ENCODE data around the gene STXBP6. TPM values are rescaled to one million over a fixed set of nuclear protein-coding genes. Genes with fewer than 3 reads are reported as not detected.

Gene STXBP6
- total and polyA plus RNA-seq, 9 donors: 1.0 to 9.3 (median 5.5) TPM

DNA sequence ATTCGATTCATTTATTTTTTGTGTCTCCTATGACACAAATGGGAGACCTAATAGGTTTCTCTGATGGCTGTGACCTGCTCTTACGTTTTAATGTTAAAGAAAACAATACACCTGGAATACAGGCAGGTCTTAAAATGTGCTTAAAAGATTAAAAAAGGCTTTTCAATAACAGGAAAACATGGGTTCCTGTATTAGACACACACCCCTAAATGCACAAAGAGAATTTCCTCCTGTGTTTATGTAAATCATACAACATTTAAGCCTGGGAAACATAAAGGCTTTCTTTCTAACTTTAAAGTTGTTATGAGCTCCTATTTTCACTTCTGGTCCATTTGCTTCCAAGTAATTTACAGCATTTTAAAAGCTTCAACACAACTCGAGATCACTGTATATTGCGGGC is 191.3 kb downstream of the STXBP6 start:
- 71 to 83% (median 79%) methylated on average over 4 of the region's 4 CpGs for WGBS, 3 donors

GRCh38 chr14:24858052-24858451 is 191.9 kb downstream of the STXBP6 start:
- no peak overlapping the region for H3K4me3 ChIP-seq

More for the DNA sequence above, 191.3 kb downstream of the STXBP6 start:
- no peak overlapping the region for H3K4me3 ChIP-seq
- H3K27me3 ChIP-seq: no peaks in the 10 kb centered on the region
- H3K27ac ChIP-seq: no peak overlapping the region
- H3K4me1 ChIP-seq (ENCODE audit: insufficient read depth): no peaks in the 10 kb centered on the region
- no peak for TF ChIP-seq POLR2A (IDR thresholded peaks at IDR 0.05)
- no peak for TF ChIP-seq CTCF (IDR thresholded peaks at IDR 0.05)
- no peak for TF ChIP-seq EP300 (IDR thresholded peaks at IDR 0.05)
- no peaks in the 10 kb centered on the region for H3K9me3 ChIP-seq
- intact Hi-C loops (cut with DNase I): no loop called here
- DNase-seq: no peak
- no peaks in the 10 kb centered on the region for H3K36me3 ChIP-seq

GRCh38 chr14:24857277-24857676 is 192.7 kb downstream of the STXBP6 start:
- H3K4me3 ChIP-seq: no peak overlapping the region
- DNase-seq: no peak
- H3K9me3 ChIP-seq: no peaks in the 10 kb centered on the region
- TF ChIP-seq CTCF (IDR thresholded peaks at IDR 0.05) (no peak), POLR2A (IDR thresholded peaks at IDR 0.05) (no peak), EP300 (IDR thresholded peaks at IDR 0.05) (no peak)
- no peak overlapping the region for H3K27ac ChIP-seq
- 75 to 93% (median 85%) methylated on average over 1 of the region's 1 CpG for WGBS, 3 donors
- H3K27me3 ChIP-seq: no peaks in the 10 kb centered on the region
- H3K4me1 ChIP-seq (ENCODE audit: insufficient read depth): no peaks in the 10 kb centered on the region
- H3K36me3 ChIP-seq: no peaks in the 10 kb centered on the region
- intact Hi-C loops (cut with DNase I): no loop called here

More at GRCh38 chr14:24858052-24858451, 191.9 kb downstream of the STXBP6 start:
- H3K9me3 ChIP-seq: no peaks in the 10 kb centered on the region
- H3K36me3 ChIP-seq: no peaks in the 10 kb centered on the region
- no peak overlapping the region for H3K27ac ChIP-seq
- no peaks in the 10 kb centered on the region for H3K4me1 ChIP-seq (ENCODE audit: insufficient read depth)
- no peaks in the 10 kb centered on the region for H3K27me3 ChIP-seq
- 86 to 88% (median 87%) methylated on average over 4 of the region's 4 CpGs for WGBS, 3 donors
- no peak for DNase-seq
- intact Hi-C loops (cut with DNase I): no loop called here
- TF ChIP-seq POLR2A (IDR thresholded peaks at IDR 0.05) (no peak), EP300 (IDR thresholded peaks at IDR 0.05) (no peak), CTCF (IDR thresholded peaks at IDR 0.05) (no peak)

- no peaks in the 10 kb centered on the region for H3K9me3 ChIP-seq
- H3K27me3 ChIP-seq: no peaks in the 10 kb centered on the region
- WGBS, 3 donors: 90 to 97% (median 96%) methylated on average over 2 of the region's 2 CpGs
- H3K4me3 ChIP-seq: no peak overlapping the region
- H3K27ac ChIP-seq: no peak overlapping the region
- DNase-seq: no peak
- TF ChIP-seq CTCF (IDR thresholded peaks at IDR 0.05): no peak
- TF ChIP-seq POLR2A (IDR thresholded peaks at IDR 0.05): no peak
- TF ChIP-seq EP300 (IDR thresholded peaks at IDR 0.05): no peak
- intact Hi-C loops (cut with DNase I): no loop called here
- no peaks in the 10 kb centered on the region for H3K36me3 ChIP-seq
- no peaks in the 10 kb centered on the region for H3K4me1 ChIP-seq (ENCODE audit: insufficient read depth)
Measured at GRCh38 chr14:24853446-24853845, 196.5 kb downstream of the STXBP6 start.
